Measurements from ENCODE around the gene TAS1R2.
"Not testable (repeated sequence)": the region's sequence is repeated elsewhere in the genome, so short reads cannot be mapped to it uniquely, and the experiment has no call there.

Gene TAS1R2

GRCh38 chr1:18884419-18884717, 24.9 kb upstream of the TAS1R2 start:
- no peak for DNase-seq (ENCODE audit: low read depth, low spot score)

- peak; percentile 90 for DNase-seq (ENCODE audit: low read depth, low spot score)
Measured at GRCh38 chr1:18883636-18884418, 24.4 kb upstream of the TAS1R2 start.

GRCh38 chr1:18883079-18883478, 23.6 kb upstream of the TAS1R2 start:
- DNase-seq (ENCODE audit: low read depth, low spot score) = no peak

- no peak for DNase-seq (ENCODE audit: low read depth, low spot score)
Measured at GRCh38 chr1:18882486-18882885, 23.0 kb upstream of the TAS1R2 start.

GRCh38 chr1:18881642-18882431, 22.4 kb upstream of the TAS1R2 start:
- no peak for DNase-seq (ENCODE audit: low read depth, low spot score)

- no peak for DNase-seq (ENCODE audit: low read depth, low spot score)
Measured at GRCh38 chr1:18881164-18881563, 21.7 kb upstream of the TAS1R2 start.

GRCh38 chr1:18880585-18880984, 21.1 kb upstream of the TAS1R2 start:
- DNase-seq (ENCODE audit: low read depth, low spot score) = no peak

- peak; percentile 42 for DNase-seq (ENCODE audit: low read depth, low spot score)
Measured at GRCh38 chr1:18879791-18880309, 20.4 kb upstream of the TAS1R2 start.

- no peak for DNase-seq (ENCODE audit: low read depth, low spot score)
Measured at GRCh38 chr1:18879215-18879790, 19.8 kb upstream of the TAS1R2 start.

GRCh38 chr1:18878538-18879214, 19.2 kb upstream of the TAS1R2 start:
- no peak for DNase-seq (ENCODE audit: low read depth, low spot score)

GRCh38 chr1:18877282-18877681, 17.8 kb upstream of the TAS1R2 start:
- DNase-seq (ENCODE audit: low read depth, low spot score) = no peak

GRCh38 chr1:18876210-18876609, 16.8 kb upstream of the TAS1R2 start:
- no peak for DNase-seq (ENCODE audit: low read depth, low spot score)

- no peak for DNase-seq (ENCODE audit: low read depth, low spot score)
Measured at GRCh38 chr1:18875796-18876128, 16.3 kb upstream of the TAS1R2 start.

GRCh38 chr1:18875107-18875795, 15.8 kb upstream of the TAS1R2 start:
- peak; percentile 91 for DNase-seq (ENCODE audit: low read depth, low spot score)

GRCh38 chr1:18874600-18874999, 15.1 kb upstream of the TAS1R2 start:
- DNase-seq (ENCODE audit: low read depth, low spot score) = no peak

- DNase-seq (ENCODE audit: low read depth, low spot score) = no peak
Measured at GRCh38 chr1:18874036-18874435, 14.6 kb upstream of the TAS1R2 start.

- DNase-seq (ENCODE audit: low read depth, low spot score) = no peak
Measured at GRCh38 chr1:18872071-18872611, 12.7 kb upstream of the TAS1R2 start.

- DNase-seq (ENCODE audit: low read depth, low spot score) = no peak
Measured at GRCh38 chr1:18871401-18872070, 12.1 kb upstream of the TAS1R2 start.

GRCh38 chr1:18870957-18871356, 11.5 kb upstream of the TAS1R2 start:
- DNase-seq (ENCODE audit: low read depth, low spot score) = no peak

GRCh38 chr1:18870595-18870865, 11.1 kb upstream of the TAS1R2 start:
- DNase-seq (ENCODE audit: low read depth, low spot score) = not testable (repeated sequence)

Measured in astrocyte of the hippocampus (primary cell).